ENCODE data around the gene AMY1B.
"Not testable (repeated sequence)": the region's sequence is repeated elsewhere in the genome, so short reads cannot be mapped to it uniquely, and the experiment has no call there.

The AMY1B gene
- total RNA-seq, result 0 reads per million in 3 donors

DNA sequence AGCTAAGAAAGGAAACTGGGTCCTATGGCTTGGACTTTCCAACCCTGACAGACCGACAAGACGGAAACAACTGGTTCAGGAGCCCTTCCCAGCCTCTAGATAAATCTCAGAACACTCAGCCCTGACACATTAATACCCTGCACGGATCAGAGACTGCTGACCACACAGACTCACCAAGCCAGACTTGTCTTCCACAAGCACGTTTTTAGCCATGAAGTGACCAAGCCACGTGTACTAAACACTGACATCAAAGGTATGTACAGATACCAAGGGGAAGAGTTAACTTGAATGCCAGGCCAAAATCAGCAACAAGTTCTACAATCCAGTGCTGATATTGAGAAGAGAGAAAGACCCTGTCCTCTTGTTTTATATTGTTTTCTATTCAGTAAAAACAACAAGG lies at the start of gene AMY1B:
TSS of gene AMY1B (minus strand) at position 101 of the 400 bp plus-strand sequence. CDS start 571 bp downstream, outside the sequence.
- not testable (repeated sequence) for H3K27me3 ChIP-seq (replicated peaks; ENCODE audit: control insufficient read depth, insufficient read depth, low read length, poor library complexity, severe bottlenecking); H3K4me1 ChIP-seq (ENCODE audit: control insufficient read depth, insufficient read depth, low read length, poor library complexity, severe bottlenecking); DNase-seq; H3K9me3 ChIP-seq (ENCODE audit: control insufficient read depth, low read length); H3K36me3 ChIP-seq (ENCODE audit: control insufficient read depth, insufficient read depth, low read length); H3K27ac ChIP-seq (ENCODE audit: insufficient read depth, low read length, poor library complexity, severe bottlenecking); H3K4me3 ChIP-seq (ENCODE audit: insufficient read depth, low read depth, low read length, poor library complexity, severe bottlenecking)

DNA sequence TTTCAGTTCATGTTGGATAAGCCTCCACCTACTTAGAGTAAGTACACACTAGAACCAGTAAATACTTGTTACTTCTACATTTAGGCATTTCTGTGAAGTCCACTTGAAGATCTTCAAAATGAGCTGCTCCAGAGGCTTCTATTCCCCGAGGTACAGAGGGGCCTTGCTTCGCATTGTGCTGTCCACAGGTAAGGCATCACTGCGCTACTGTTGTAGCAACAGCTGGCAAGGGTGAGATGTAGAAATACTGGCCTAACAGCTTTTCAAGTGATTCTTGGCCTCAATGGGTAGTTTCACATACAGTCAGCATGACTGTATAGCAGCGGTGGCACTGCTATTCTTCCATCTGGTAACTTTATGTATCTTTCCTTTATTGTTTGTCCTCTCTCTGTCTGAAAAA lies 49.0 kb upstream of the AMY1B start:
- not testable (repeated sequence) for H3K27ac ChIP-seq (ENCODE audit: insufficient read depth, low read length, poor library complexity, severe bottlenecking); H3K27me3 ChIP-seq (replicated peaks; ENCODE audit: control insufficient read depth, insufficient read depth, low read length, poor library complexity, severe bottlenecking); H3K36me3 ChIP-seq (ENCODE audit: control insufficient read depth, insufficient read depth, low read length); H3K4me1 ChIP-seq (ENCODE audit: control insufficient read depth, insufficient read depth, low read length, poor library complexity, severe bottlenecking); H3K4me3 ChIP-seq (ENCODE audit: insufficient read depth, low read depth, low read length, poor library complexity, severe bottlenecking); H3K9me3 ChIP-seq (ENCODE audit: control insufficient read depth, low read length); DNase-seq

DNA sequence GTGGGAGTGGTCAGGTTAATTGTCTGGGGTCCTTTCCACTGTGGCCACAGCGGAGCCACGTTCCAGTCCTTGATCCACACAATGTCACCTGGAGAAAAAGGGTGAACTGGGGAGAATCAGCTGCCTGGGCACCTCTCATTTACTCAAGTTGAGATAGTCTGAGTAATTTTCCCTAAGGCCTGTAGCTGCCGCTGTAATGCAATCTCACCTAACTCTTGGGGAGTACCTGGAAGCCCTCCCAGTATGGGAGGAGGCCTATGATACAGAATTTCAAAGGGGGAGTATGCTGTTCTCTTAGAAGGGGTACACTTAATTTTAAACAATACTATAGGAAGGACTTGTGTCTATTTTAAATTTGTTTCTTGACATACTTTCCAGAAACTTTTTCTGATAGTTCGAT lies 48.4 kb upstream of the AMY1B start:
- DNase-seq; H3K36me3 ChIP-seq (ENCODE audit: control insufficient read depth, insufficient read depth, low read length); H3K9me3 ChIP-seq (ENCODE audit: control insufficient read depth, low read length); H3K27ac ChIP-seq (ENCODE audit: insufficient read depth, low read length, poor library complexity, severe bottlenecking); H3K27me3 ChIP-seq (replicated peaks; ENCODE audit: control insufficient read depth, insufficient read depth, low read length, poor library complexity, severe bottlenecking); H3K4me1 ChIP-seq (ENCODE audit: control insufficient read depth, insufficient read depth, low read length, poor library complexity, severe bottlenecking); H3K4me3 ChIP-seq (ENCODE audit: insufficient read depth, low read depth, low read length, poor library complexity, severe bottlenecking): not testable (repeated sequence)

DNA sequence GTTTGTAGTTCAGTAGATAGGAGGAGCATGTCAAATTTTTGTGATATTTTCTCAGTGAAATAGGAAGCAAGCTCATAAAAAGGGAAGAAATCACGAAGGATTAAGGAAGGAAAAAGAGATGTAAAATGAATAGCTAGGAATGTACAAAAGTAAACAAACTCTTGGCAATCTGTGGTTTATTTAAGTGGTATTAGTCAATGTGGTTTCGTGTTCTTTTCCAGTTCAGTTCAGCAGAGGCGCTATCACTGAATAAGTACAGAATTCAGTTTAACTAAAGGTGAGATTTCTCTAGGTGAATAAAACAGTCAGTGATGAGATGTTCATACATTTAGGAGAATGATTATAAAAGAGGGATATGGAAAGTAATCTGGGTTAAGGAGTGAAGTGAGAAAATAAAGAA lies 42.0 kb upstream of the AMY1B start:
- not testable (repeated sequence) for H3K27me3 ChIP-seq (replicated peaks; ENCODE audit: control insufficient read depth, insufficient read depth, low read length, poor library complexity, severe bottlenecking); DNase-seq; H3K27ac ChIP-seq (ENCODE audit: insufficient read depth, low read length, poor library complexity, severe bottlenecking); H3K4me3 ChIP-seq (ENCODE audit: insufficient read depth, low read depth, low read length, poor library complexity, severe bottlenecking); H3K4me1 ChIP-seq (ENCODE audit: control insufficient read depth, insufficient read depth, low read length, poor library complexity, severe bottlenecking); H3K9me3 ChIP-seq (ENCODE audit: control insufficient read depth, low read length); H3K36me3 ChIP-seq (ENCODE audit: control insufficient read depth, insufficient read depth, low read length)

DNA sequence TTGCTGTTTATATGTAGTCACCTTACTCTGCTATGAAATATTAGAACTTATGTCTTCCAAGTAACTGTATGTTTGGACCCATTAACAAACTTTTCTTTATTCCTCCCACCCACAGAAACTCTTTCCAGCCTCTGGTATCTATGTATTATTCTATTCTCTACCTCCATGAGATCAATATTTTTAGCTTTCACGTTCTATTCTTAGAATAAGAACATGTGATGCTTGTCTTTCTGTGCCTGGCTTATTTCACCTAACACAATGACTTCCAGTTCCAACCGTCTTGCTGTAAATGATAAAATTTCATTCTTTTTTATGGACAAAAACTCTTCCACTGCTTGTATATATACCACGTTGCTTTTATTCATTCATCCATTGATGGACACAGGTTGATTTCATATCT lies 39.3 kb upstream of the AMY1B start:
- H3K27me3 ChIP-seq (replicated peaks; ENCODE audit: control insufficient read depth, insufficient read depth, low read length, poor library complexity, severe bottlenecking); H3K36me3 ChIP-seq (ENCODE audit: control insufficient read depth, insufficient read depth, low read length); H3K4me3 ChIP-seq (ENCODE audit: insufficient read depth, low read depth, low read length, poor library complexity, severe bottlenecking); H3K4me1 ChIP-seq (ENCODE audit: control insufficient read depth, insufficient read depth, low read length, poor library complexity, severe bottlenecking); DNase-seq; H3K9me3 ChIP-seq (ENCODE audit: control insufficient read depth, low read length); H3K27ac ChIP-seq (ENCODE audit: insufficient read depth, low read length, poor library complexity, severe bottlenecking): not testable (repeated sequence)

DNA sequence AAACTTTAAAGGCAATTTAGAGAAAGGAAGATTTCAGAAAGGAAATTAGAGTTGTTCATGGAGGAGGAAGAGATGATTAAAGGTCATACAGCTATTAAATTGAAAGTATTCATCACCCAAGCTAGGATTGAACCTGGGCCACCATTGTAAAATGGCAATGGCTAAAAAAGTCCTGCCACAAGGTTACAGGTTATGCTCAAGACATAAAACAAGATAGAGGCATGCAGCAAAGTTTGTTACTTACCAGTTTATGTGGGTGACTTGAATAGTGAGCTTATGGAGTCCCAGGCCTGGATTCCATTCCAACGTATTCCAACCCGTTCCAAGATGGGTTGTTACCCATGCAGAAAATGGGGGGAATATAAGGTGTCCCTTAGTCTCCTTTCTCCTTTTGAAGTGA lies 25.5 kb upstream of the AMY1B start:
- DNase-seq; H3K4me3 ChIP-seq (ENCODE audit: insufficient read depth, low read depth, low read length, poor library complexity, severe bottlenecking): not testable (repeated sequence)

DNA sequence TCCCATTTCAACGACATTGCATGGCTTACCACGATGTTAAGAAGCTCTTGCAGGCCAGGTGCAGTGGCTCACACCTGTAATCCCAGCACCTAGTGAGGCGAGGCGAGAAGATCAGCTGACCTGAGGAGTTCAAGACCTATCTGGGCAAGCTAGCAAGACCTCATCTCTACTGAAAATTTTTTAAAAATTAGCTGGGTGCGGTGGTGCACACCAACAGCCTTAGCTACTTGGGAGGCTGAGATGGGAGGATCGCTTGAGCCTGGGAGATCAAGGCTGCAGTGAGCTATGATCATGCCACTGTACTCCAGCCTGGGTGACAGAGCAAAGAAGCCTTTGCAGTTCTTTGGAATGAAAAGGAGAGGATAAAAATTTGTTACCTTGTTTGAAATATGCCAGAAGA lies 21.4 kb upstream of the AMY1B start:
- not testable (repeated sequence) for H3K4me1 ChIP-seq (ENCODE audit: control insufficient read depth, insufficient read depth, low read length, poor library complexity, severe bottlenecking); H3K4me3 ChIP-seq (ENCODE audit: insufficient read depth, low read depth, low read length, poor library complexity, severe bottlenecking)

More for the DNA sequence above, 25.5 kb upstream of the AMY1B start:
- H3K36me3 ChIP-seq (ENCODE audit: control insufficient read depth, insufficient read depth, low read length); H3K27ac ChIP-seq (ENCODE audit: insufficient read depth, low read length, poor library complexity, severe bottlenecking); H3K9me3 ChIP-seq (ENCODE audit: control insufficient read depth, low read length); H3K27me3 ChIP-seq (replicated peaks; ENCODE audit: control insufficient read depth, insufficient read depth, low read length, poor library complexity, severe bottlenecking); H3K4me1 ChIP-seq (ENCODE audit: control insufficient read depth, insufficient read depth, low read length, poor library complexity, severe bottlenecking): not testable (repeated sequence)

DNA sequence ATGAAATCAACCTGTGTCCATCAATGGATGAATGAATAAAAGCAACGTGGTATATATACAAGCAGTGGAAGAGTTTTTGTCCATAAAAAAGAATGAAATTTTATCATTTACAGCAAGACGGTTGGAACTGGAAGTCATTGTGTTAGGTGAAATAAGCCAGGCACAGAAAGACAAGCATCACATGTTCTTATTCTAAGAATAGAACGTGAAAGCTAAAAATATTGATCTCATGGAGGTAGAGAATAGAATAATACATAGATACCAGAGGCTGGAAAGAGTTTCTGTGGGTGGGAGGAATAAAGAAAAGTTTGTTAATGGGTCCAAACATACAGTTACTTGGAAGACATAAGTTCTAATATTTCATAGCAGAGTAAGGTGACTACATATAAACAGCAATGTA lies 14.4 kb upstream of the AMY1B start:
- not testable (repeated sequence) for H3K27ac ChIP-seq (ENCODE audit: insufficient read depth, low read length, poor library complexity, severe bottlenecking); DNase-seq; H3K9me3 ChIP-seq (ENCODE audit: control insufficient read depth, low read length); H3K27me3 ChIP-seq (replicated peaks; ENCODE audit: control insufficient read depth, insufficient read depth, low read length, poor library complexity, severe bottlenecking); H3K4me3 ChIP-seq (ENCODE audit: insufficient read depth, low read depth, low read length, poor library complexity, severe bottlenecking); H3K4me1 ChIP-seq (ENCODE audit: control insufficient read depth, insufficient read depth, low read length, poor library complexity, severe bottlenecking); H3K36me3 ChIP-seq (ENCODE audit: control insufficient read depth, insufficient read depth, low read length)

More for the DNA sequence above, 21.4 kb upstream of the AMY1B start:
- not testable (repeated sequence) for H3K27ac ChIP-seq (ENCODE audit: insufficient read depth, low read length, poor library complexity, severe bottlenecking); H3K36me3 ChIP-seq (ENCODE audit: control insufficient read depth, insufficient read depth, low read length); DNase-seq; H3K27me3 ChIP-seq (replicated peaks; ENCODE audit: control insufficient read depth, insufficient read depth, low read length, poor library complexity, severe bottlenecking); H3K9me3 ChIP-seq (ENCODE audit: control insufficient read depth, low read length)

DNA sequence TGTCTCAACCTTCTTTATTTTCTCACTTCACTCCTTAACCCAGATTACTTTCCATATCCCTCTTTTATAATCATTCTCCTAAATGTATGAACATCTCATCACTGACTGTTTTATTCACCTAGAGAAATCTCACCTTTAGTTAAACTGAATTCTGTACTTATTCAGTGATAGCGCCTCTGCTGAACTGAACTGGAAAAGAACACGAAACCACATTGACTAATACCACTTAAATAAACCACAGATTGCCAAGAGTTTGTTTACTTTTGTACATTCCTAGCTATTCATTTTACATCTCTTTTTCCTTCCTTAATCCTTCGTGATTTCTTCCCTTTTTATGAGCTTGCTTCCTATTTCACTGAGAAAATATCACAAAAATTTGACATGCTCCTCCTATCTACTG lies 11.7 kb upstream of the AMY1B start:
- H3K36me3 ChIP-seq (ENCODE audit: control insufficient read depth, insufficient read depth, low read length); H3K4me1 ChIP-seq (ENCODE audit: control insufficient read depth, insufficient read depth, low read length, poor library complexity, severe bottlenecking); H3K4me3 ChIP-seq (ENCODE audit: insufficient read depth, low read depth, low read length, poor library complexity, severe bottlenecking); H3K9me3 ChIP-seq (ENCODE audit: control insufficient read depth, low read length); H3K27ac ChIP-seq (ENCODE audit: insufficient read depth, low read length, poor library complexity, severe bottlenecking); H3K27me3 ChIP-seq (replicated peaks; ENCODE audit: control insufficient read depth, insufficient read depth, low read length, poor library complexity, severe bottlenecking); DNase-seq: not testable (repeated sequence)

DNA sequence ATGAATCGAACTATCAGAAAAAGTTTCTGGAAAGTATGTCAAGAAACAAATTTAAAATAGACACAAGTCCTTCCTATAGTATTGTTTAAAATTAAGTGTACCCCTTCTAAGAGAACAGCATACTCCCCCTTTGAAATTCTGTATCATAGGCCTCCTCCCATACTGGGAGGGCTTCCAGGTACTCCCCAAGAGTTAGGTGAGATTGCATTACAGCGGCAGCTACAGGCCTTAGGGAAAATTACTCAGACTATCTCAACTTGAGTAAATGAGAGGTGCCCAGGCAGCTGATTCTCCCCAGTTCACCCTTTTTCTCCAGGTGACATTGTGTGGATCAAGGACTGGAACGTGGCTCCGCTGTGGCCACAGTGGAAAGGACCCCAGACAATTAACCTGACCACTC lies 5.2 kb upstream of the AMY1B start:
- not testable (repeated sequence) for DNase-seq; H3K4me3 ChIP-seq (ENCODE audit: insufficient read depth, low read depth, low read length, poor library complexity, severe bottlenecking); H3K36me3 ChIP-seq (ENCODE audit: control insufficient read depth, insufficient read depth, low read length); H3K4me1 ChIP-seq (ENCODE audit: control insufficient read depth, insufficient read depth, low read length, poor library complexity, severe bottlenecking); H3K27ac ChIP-seq (ENCODE audit: insufficient read depth, low read length, poor library complexity, severe bottlenecking); H3K27me3 ChIP-seq (replicated peaks; ENCODE audit: control insufficient read depth, insufficient read depth, low read length, poor library complexity, severe bottlenecking); H3K9me3 ChIP-seq (ENCODE audit: control insufficient read depth, low read length)

DNA sequence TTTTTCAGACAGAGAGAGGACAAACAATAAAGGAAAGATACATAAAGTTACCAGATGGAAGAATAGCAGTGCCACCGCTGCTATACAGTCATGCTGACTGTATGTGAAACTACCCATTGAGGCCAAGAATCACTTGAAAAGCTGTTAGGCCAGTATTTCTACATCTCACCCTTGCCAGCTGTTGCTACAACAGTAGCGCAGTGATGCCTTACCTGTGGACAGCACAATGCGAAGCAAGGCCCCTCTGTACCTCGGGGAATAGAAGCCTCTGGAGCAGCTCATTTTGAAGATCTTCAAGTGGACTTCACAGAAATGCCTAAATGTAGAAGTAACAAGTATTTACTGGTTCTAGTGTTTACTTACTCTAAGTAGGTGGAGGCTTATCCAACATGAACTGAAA lies 4.7 kb upstream of the AMY1B start:
- not testable (repeated sequence) for H3K27me3 ChIP-seq (replicated peaks; ENCODE audit: control insufficient read depth, insufficient read depth, low read length, poor library complexity, severe bottlenecking); H3K4me1 ChIP-seq (ENCODE audit: control insufficient read depth, insufficient read depth, low read length, poor library complexity, severe bottlenecking); H3K4me3 ChIP-seq (ENCODE audit: insufficient read depth, low read depth, low read length, poor library complexity, severe bottlenecking); H3K9me3 ChIP-seq (ENCODE audit: control insufficient read depth, low read length); H3K27ac ChIP-seq (ENCODE audit: insufficient read depth, low read length, poor library complexity, severe bottlenecking); H3K36me3 ChIP-seq (ENCODE audit: control insufficient read depth, insufficient read depth, low read length); DNase-seq
